Stimulated activated naive CD4-positive, alpha-beta T cell (primary cell): ENCODE data around the gene PKD2.
"Not testable (repeated sequence)": the region's sequence is repeated elsewhere in the genome, so short reads cannot be mapped to it uniquely, and the experiment has no call there.

Source experiments
- DNase-seq, 6 experiments: peaks; one replicate each; lab custom pipeline; 2025; lab: John Stamatoyannopoulos, UW

Gene PKD2

DNA sequence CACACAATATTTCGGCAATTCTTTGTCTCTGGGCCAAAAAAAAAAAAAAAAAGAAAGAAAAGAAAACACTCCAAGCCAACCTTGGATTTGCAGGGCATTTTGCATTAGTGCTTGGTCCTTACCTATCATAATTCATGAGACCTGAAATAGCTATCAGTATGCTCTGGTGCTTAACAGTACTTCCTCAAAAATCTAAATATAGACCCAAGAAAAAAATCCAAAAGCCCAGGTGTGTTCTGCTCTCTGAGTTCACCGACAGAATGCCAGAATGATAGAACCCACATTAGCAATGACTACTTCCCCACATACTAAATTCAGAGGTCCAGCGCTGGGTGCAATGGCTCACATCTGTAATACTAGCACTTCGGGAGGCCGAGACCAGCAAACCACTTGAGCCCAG lies 108.2 kb downstream of the PKD2 start:
- DNase-seq = no peak

DNA sequence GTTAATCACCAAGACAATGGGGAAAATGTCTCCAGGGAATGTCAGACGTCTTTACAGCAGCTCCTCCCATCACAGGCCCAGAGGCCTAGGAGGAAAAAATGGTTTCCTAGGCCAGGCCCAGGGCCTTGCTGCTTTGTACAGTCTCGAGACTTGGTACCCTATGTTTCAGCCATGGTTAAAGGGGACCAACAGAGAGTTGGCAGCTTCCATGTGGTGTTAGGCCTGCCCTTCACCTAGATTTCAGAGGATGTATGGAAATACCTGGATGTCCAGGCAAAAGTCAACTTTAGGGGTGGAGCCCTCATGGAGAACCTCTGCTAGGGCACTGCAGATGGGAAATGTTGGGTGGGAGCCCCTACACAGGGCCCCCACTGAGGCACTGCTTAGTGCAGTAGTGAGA lies 112.5 kb downstream of the PKD2 start:
- DNase-seq = no peak

DNA sequence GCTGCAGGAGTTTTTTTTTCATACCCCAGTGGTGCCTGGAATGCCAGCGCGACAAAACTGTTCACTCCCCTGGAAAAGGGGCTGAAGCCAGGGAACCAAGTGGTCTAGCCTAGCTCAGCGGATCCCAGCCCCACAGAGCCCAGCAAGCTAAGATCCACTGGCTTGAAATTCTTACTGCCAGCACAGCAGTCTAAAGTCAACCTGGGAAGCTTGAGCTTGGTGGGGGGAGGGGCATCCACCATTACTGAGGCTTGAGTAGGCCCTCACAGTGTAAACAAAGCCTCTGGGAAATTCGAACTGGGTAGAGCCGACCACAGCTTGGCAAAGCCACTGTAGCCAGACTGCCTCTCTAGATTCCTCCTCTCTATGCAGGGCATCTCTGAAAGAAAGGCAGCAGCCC lies 114.8 kb downstream of the PKD2 start:
- DNase-seq = not testable (repeated sequence)
